SU-DHL-6 (cell line): ENCODE data around the gene STAM.

ENCODE experiments used
- H2AFZ ChIP-seq: fragments of 200-600 bp; sonication (generic); 2 replicates; pipeline ENCODE4 v1.6.1; 2014; ENCODE audit warnings: low read depth, mild to moderate bottlenecking, moderate library complexity, mixed read lengths, antibody characterized with exemption, low read length; ENCODE audit not compliant: severe bottlenecking
- H3F3A ChIP-seq: fragments of 200-600 bp; shearing (Covaris generic); 2 replicates; pipeline ENCODE4 v1.6.0; 2016; ENCODE audit warnings: antibody characterized with exemption, mild to moderate bottlenecking; ENCODE audit not compliant: insufficient read depth
- H3K27ac ChIP-seq: fragments of 200-600 bp; sonication (generic); 2 replicates; pipeline ENCODE4 v1.5.1; 2016; ENCODE audit warnings: low read depth, mild to moderate bottlenecking, low read length, moderate library complexity, mixed read lengths
- H3K27me3 ChIP-seq: fragments of 200-600 bp; sonication (generic), shearing (Covaris generic); 2 replicates; pipeline ENCODE4 v1.6.0; 2014; ENCODE audit warnings: mild to moderate bottlenecking, low read length
- H3K36me3 ChIP-seq: fragments of 200-600 bp; sonication (generic); 2 replicates; pipeline ENCODE4 v1.6.1; 2014; ENCODE audit warnings: mild to moderate bottlenecking, low read length, mixed read lengths
- H3K4me2 ChIP-seq: fragments of 300-600, 200-600 bp; shearing (Covaris generic), sonication (generic); 2 replicates; pipeline ENCODE4 v1.6.0; 2014; ENCODE audit warnings: low read length, low read depth, mild to moderate bottlenecking; ENCODE audit not compliant: poor library complexity, severe bottlenecking
- H3K4me3 ChIP-seq: fragments of 200-600 bp; sonication (generic); 2 replicates; pipeline ENCODE4 v1.5.1; 2014; ENCODE audit warnings: antibody characterized with exemption, low read length, mild to moderate bottlenecking, mixed read lengths; ENCODE audit not compliant: insufficient read depth, poor library complexity, severe bottlenecking
- H3K79me2 ChIP-seq: fragments of 200-600 bp; sonication (generic); 2 replicates; pipeline ENCODE4 v1.6.1; 2014; ENCODE audit warnings: mild to moderate bottlenecking, low read length, moderate library complexity; ENCODE audit not compliant: insufficient read depth
- H3K9ac ChIP-seq: fragments of 200-600 bp; sonication (generic); 2 replicates; pipeline ENCODE4 v1.7.0; 2014; ENCODE audit warnings: mild to moderate bottlenecking, low read length
- H3K9me2 ChIP-seq: fragments of 200-600 bp; sonication (generic); replicated peaks from 2 replicates; pipeline ENCODE4 v1.6.1; 2014; ENCODE audit warnings: low read length; ENCODE audit not compliant: insufficient read depth
- H3K9me3 ChIP-seq: fragments of 200-600 bp; sonication (generic); 2 replicates; pipeline ENCODE4 v1.6.1; 2014; ENCODE audit warnings: low read length, mixed read lengths; ENCODE audit not compliant: insufficient read depth
- H4K20me1 ChIP-seq: fragments of 200-600 bp; sonication (generic); 2 replicates; pipeline ENCODE4 v1.6.1; 2014; ENCODE audit warnings: low read depth, mild to moderate bottlenecking, antibody characterized with exemption, low read length, moderate library complexity, mixed read lengths
- CTCF ChIP-seq: fragments of 200-600 bp; sonication (generic); IDR thresholded peaks from one replicate; pipeline ENCODE4 v1.5.1; 2017; ENCODE audit warnings: antibody characterized with exemption, mild to moderate bottlenecking, low read length, moderate library complexity; ENCODE audit not compliant: insufficient read depth, poor library complexity, severe bottlenecking
- EZH2phosphoT487 ChIP-seq: fragments of 200-600 bp; sonication (generic), shearing (Covaris generic); conservative IDR thresholded peaks from 2 replicates; pipeline ENCODE4 v1.6.1; 2018; ENCODE audit warnings: mild to moderate bottlenecking, antibody characterized with exemption, low read length, moderate library complexity, mixed read lengths

Gene STAM

GRCh38 chr10:17765602-17766001 is 121.7 kb downstream of the STAM start:
- Histone ChIP-seq H4K20me1 (no peaks in the 10 kb centered on the region), H3K27me3 (no peaks in the 10 kb centered on the region), H2AFZ (no peak overlapping the region), H3K36me3 (no peaks in the 10 kb centered on the region), H3K4me2 (no peak overlapping the region), H3K79me2 (no peaks in the 10 kb centered on the region), H3K4me3 (no peak overlapping the region), H3K9ac (no peak overlapping the region), H3K27ac (no peak overlapping the region), H3K9me3 (no peaks in the 10 kb centered on the region), H3K9me2 (no peaks in the 10 kb centered on the region), H3F3A (no peaks in the 10 kb centered on the region)
- TF ChIP-seq EZH2phosphoT487 (no peak), CTCF (no peak)
